COLO668 (cell line): ENCODE results near the gene RASSF6.
"Not testable (repeated sequence)": the region's sequence is repeated elsewhere in the genome, so short reads cannot be mapped to it uniquely, and the experiment has no call there.

ENCODE experiments used
- DNase-seq: peaks from one replicate; lab custom pipeline; 2025; ENCODE audit not compliant: unreplicated experiment; lab: John Stamatoyannopoulos, UW

Gene RASSF6

DNA sequence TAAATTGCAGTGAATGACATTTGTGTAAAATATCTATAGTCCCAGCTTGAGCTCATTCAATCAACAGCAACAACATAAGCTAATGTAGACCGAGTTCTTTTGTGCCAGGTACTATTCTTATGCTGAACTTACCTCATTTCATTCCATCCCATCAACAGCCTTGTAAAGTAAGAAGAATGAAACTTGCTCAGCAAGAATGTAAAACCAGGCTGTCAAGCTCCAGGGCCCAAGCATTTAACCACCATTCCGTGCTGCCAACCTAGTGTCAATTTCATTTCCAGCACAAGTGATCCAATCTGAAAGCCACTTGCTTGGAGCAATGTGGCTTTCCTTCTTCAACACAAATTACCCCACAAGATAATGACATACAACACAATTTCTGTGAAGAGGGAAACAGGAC lies 36.6 kb downstream of the RASSF6 start:
- no peak for DNase-seq

DNA sequence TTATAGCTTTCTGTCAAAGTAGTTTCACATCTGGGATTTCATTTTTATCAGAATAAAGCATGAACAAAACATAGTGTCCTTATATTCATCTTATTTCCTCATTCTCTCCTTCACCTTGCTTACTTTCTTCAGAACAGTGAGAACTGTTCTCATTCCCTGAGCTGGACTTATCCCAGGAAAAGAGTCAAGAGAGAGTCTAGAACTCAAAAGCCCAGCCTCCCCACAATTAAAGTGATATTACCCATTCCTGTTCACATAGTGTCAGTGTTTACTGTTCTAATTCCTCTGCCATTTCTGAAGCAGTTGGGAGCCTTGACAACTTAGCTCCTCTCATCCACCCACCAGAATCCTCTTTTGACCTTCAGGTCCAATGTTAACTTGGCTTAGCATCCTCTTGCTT lies 42.9 kb downstream of the RASSF6 start:
- DNase-seq = no peak

- DNase-seq = no peak
Measured at GRCh38 chr4:73576381-73576780, 43.9 kb downstream of the RASSF6 start.

DNA sequence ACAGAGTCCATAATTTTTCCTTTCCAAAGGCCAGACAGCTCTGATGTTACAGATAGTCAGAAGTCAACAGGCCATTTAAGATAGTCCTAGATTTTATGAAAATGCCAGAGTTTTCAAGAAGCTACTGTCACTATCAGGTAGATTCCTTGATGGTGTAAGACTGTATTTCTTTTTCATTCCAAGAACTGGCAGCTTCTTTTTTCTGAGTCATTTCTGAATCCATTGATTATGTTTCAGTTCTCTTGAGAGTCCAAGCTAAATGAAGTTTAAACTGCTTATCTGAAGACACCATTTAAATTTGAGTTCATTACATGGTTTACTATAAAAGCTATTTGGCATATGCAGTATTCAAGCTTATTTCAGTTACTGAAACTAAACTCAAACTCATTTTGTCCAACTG lies 44.6 kb downstream of the RASSF6 start:
- no peak for DNase-seq

GRCh38 chr4:73573794-73574528 lies 46.3 kb downstream of the RASSF6 start:
- DNase-seq = peak; percentile 71

GRCh38 chr4:73550865-73551264 lies 69.4 kb downstream of the RASSF6 start:
- DNase-seq = not testable (repeated sequence)

DNA sequence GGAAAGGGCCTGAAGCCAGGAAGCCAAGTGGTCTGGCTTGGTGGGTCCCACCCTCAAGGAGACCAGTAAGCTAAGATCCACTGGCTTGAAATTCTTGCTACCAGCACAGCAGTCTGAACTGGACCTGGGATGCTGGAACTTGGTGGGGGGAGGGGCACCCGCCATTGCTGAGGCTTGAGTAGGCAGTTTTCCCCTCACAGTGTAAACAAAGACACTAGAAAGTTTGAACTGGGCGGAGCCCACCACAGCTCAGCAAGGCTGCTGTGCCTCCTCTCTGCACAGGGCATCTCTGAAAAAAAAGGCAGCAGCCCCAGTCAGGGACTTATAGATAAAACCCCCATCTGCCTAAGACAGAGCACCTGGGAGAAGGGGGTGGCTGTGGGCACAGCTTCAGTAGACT lies 75.6 kb downstream of the RASSF6 start:
- DNase-seq = no peak

DNA sequence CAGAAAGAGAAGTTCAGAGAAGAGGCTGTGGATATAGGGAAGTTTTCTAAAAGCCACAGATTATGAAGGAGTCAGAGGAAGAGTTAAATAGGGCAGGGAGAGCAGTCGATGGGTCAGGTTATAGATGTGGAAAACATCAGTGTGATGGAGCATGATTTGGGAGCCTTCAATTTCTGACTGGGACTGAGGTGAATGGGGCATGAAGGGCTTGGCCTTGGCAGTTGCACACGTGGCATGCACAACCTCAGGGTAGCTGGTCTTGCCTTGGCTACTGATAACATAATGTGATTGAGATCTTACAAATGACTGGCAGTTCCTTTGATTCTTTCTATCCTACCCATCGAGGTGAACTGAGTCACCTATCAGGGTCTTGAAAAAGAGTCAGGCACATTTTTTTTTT lies 79.0 kb downstream of the RASSF6 start:
- no peak for DNase-seq

- DNase-seq = no peak
Measured at GRCh38 chr4:73540826-73541225, 79.4 kb downstream of the RASSF6 start.

GRCh38 chr4:73539386-73539785 lies 80.8 kb downstream of the RASSF6 start:
- DNase-seq = no peak

- DNase-seq = no peak
Measured at GRCh38 chr4:73538162-73538561, 82.1 kb downstream of the RASSF6 start.

GRCh38 chr4:73533515-73534422 lies 86.5 kb downstream of the RASSF6 start:
- no peak for DNase-seq

DNA sequence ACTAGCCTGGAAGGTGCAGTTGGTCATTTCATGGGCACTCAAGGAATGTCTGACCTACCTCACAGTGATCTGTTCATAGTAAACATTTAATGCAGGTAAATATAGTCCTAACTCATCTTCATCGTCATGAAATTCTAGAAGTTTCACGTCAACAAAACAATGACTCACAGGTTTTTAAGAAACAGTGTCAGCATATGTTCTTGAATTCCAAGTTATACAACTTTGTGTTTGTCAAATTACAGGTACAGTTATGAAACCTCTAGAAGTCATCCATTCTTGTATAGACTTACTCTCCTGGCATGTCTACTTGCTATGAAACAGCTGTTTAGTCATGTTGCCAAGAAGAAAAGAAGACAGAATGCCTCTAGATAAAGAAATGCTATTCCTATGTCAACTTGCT lies 92.1 kb downstream of the RASSF6 start:
- no peak for DNase-seq

- DNase-seq = no peak
Measured at GRCh38 chr4:73527196-73527595, 93.0 kb downstream of the RASSF6 start.

DNA sequence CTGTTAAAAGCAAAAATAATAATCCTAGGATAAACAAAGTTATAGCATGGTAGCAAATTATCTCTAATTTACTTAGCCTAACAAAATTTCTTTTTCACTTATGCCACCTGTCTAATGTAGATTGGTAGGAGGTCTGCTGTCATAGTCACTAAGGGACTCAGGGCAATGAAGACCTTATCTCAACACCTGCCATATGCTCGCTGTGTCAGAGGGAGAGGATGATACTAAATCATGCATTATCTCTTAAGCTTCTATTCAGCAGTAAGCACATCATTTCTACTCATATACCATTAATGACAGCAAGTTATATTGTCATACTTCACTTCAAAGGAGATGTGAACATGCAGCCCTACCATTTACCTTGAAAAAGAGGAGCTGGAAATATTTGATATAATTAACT lies 94.6 kb downstream of the RASSF6 start:
- no peak for DNase-seq

GRCh38 chr4:73523126-73523525 lies 97.1 kb downstream of the RASSF6 start:
- no peak for DNase-seq
